ENCODE data around the gene RBMXL3. TPM values are rescaled to one million over a fixed set of nuclear protein-coding genes. Genes with fewer than 3 reads are reported as not detected.
A peak's percentile ranks its signal among the peaks of the same experiment; 100 is the strongest.

RBMXL3 gene
- total RNA-seq: 10 to 100 TPM in 1 of 8 experiments, 1 to 10 TPM in 1, under 1 TPM in 5, not detected in 1; 0.08 to 10.6 (median 0.66) TPM

- in situ Hi-C loops (cut with MboI; ENCODE audit: low pct_unique_long_range_greater_than_20kb in 2 of 9, low sequenced_read_pairs in 9 of 9, unreplicated experiment in 9 of 9): no loop called here
- Histone ChIP-seq H3K4me3 (no peak within 1 kb of the TSS), H3K27ac (no peak within 1 kb of the TSS), H3K4me1 (replicated peaks in 1 of 2) (no peaks in the 10 kb centered on the region)
- ATAC-seq (replicated peaks in 6 of 8): no peak
- 93 to 97% methylated on average over 4 to 10 of the region's 16 CpGs; no CpG with 5 or more reads in 8 of the 10 experiments for WGBS, 10 experiments
These were observed at the start of gene RBMXL3 for GRCh38 chrX:115189110-115189509. TSS of gene RBMXL3 (plus strand) at chrX:115189410. CDS start at chrX:115189442, 32 bp downstream.

- no peak overlapping the region for H3K27ac ChIP-seq
- ATAC-seq (replicated peaks in 6 of 8): no peak
- in situ Hi-C loops (cut with MboI; ENCODE audit: low pct_unique_long_range_greater_than_20kb in 2 of 9, low sequenced_read_pairs in 9 of 9, unreplicated experiment in 9 of 9): no loop called here
These were observed 47.2 kb upstream of the RBMXL3 start for GRCh38 chrX:115142057-115142456.

DNA sequence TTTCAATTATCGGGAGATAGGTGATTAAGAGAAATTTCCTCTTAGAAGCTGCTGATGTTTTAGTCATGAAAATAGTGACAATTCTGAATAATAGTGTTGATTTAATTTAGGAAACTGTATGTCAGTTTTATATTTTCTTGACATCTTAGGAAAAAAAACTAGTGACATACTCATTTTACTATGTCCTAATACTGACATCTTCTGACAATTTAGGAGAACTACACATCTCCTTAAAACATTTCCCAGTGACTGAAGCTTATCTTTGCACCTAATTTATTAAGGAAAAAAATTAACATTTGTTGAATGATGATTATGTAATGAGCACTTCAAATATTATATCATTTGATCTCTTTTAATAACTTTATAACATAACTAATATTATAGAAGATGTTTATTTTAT, 42.0 kb upstream of the RBMXL3 start:
- in situ Hi-C loops (cut with MboI; ENCODE audit: low pct_unique_long_range_greater_than_20kb in 2 of 9, low sequenced_read_pairs in 9 of 9, unreplicated experiment in 9 of 9): no loop called here
- no peak for ATAC-seq (replicated peaks in 6 of 8)
- Histone ChIP-seq H3K4me3 (no peak overlapping the region), H3K4me1 (replicated peaks in 1 of 2) (no peaks in the 10 kb centered on the region), H3K27ac (no peak overlapping the region)
- 43 to 100% (median 67%) methylated on average over 1 of the region's 1 CpG; no CpG with 5 or more reads in 7 of the 10 experiments for WGBS, 10 experiments

More at GRCh38 chrX:115142057-115142456, 47.2 kb upstream of the RBMXL3 start:
- H3K4me1 ChIP-seq (replicated peaks in 1 of 2): no peaks in the 10 kb centered on the region
- H3K4me3 ChIP-seq: no peak overlapping the region

GRCh38 chrX:115173181-115173580, 16.0 kb upstream of the RBMXL3 start:
- in situ Hi-C loops (cut with MboI; ENCODE audit: low pct_unique_long_range_greater_than_20kb in 2 of 9, low sequenced_read_pairs in 9 of 9, unreplicated experiment in 9 of 9): no loop called here
- no peak for ATAC-seq (replicated peaks in 6 of 8)
- no peak overlapping the region for H3K27ac ChIP-seq
- H3K4me1 ChIP-seq (replicated peaks in 1 of 2): no peaks in the 10 kb centered on the region
- 20 to 80% (median 58%) methylated on average over 1 to 5 of the region's 9 CpGs; no CpG with 5 or more reads in 6 of the 10 experiments for WGBS, 10 experiments
- no peak overlapping the region for H3K4me3 ChIP-seq

GRCh38 chrX:115174548-115174947, 14.7 kb upstream of the RBMXL3 start:
- no peak for ATAC-seq (replicated peaks in 6 of 8)
- no peak overlapping the region for H3K4me3 ChIP-seq
- no peak overlapping the region for H3K27ac ChIP-seq
- WGBS, 10 experiments: 14 to 89% (median 80%) methylated on average over 1 to 2 of the region's 3 CpGs; no CpG with 5 or more reads in 7 of the 10 experiments
- no peaks in the 10 kb centered on the region for H3K4me1 ChIP-seq (replicated peaks in 1 of 2)
- in situ Hi-C loops (cut with MboI; ENCODE audit: low pct_unique_long_range_greater_than_20kb in 2 of 9, low sequenced_read_pairs in 9 of 9, unreplicated experiment in 9 of 9): no loop called here

- in situ Hi-C loops (cut with MboI; ENCODE audit: low pct_unique_long_range_greater_than_20kb in 2 of 9, low sequenced_read_pairs in 9 of 9, unreplicated experiment in 9 of 9): no loop called here
- ATAC-seq (replicated peaks in 6 of 8): peak in 1 of 8 experiments; percentile 69
- no peaks in the 10 kb centered on the region for H3K4me1 ChIP-seq (replicated peaks in 1 of 2)
- WGBS, 10 experiments: 0 to 100% (median 100%) methylated on average over 1 to 4 of the region's 4 CpGs; no CpG with 5 or more reads in 3 of the 10 experiments
- H3K4me3 ChIP-seq: no peak overlapping the region
- H3K27ac ChIP-seq: no peak overlapping the region
These were observed 11.3 kb upstream of the RBMXL3 start for GRCh38 chrX:115177932-115178331.

DNA sequence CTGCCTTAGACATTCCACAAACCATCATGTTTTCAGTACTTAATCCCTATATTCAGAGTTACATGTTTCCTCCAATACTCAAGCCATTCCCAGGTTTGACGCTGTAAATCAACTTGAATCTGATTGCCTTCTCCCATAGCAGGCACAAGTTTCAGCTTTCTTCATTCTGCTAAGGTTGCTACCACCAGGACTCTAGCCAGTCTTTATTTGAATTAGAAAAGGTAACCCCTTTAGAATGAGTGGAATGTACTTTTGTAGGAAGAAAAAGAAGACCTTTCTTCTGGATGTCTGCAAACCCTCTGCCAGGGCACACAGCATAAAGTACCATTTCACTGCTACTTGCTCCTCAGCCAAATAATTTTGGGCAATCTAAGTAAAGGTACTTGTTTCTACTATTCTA, 10.7 kb upstream of the RBMXL3 start:
- no peak for ATAC-seq (replicated peaks in 6 of 8)
- in situ Hi-C loops (cut with MboI; ENCODE audit: low pct_unique_long_range_greater_than_20kb in 2 of 9, low sequenced_read_pairs in 9 of 9, unreplicated experiment in 9 of 9): no loop called here
- Histone ChIP-seq H3K27ac (no peak overlapping the region), H3K4me3 (no peak overlapping the region), H3K4me1 (replicated peaks in 1 of 2) (no peaks in the 10 kb centered on the region)
- WGBS, 10 experiments: 78 to 100% (median 92%) methylated on average over 1 of the region's 1 CpG; no CpG with 5 or more reads in 6 of the 10 experiments

DNA sequence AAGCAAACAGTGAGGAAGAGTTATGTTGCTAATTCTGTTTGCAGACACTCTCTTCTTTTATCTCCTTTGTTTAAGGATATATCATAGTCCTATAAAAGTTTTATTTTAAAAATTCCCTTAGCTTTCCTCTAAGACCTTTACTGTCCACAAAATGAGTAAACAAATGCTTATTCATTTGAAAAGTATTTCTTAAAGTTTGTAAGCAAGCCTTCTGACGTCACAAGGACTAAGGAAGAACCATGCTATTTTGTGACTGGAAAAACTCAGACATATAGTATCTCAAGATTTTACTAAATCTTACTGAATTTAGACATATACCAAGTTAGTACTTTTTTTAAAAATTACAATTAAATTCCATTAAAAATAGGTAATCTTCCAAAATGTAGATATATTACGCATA, 5.2 kb upstream of the RBMXL3 start:
- H3K27ac ChIP-seq: no peak overlapping the region
- H3K4me3 ChIP-seq: no peak overlapping the region
- H3K4me1 ChIP-seq (replicated peaks in 1 of 2): no peaks in the 10 kb centered on the region
- no peak for ATAC-seq (replicated peaks in 6 of 8)
- in situ Hi-C loops (cut with MboI; ENCODE audit: low pct_unique_long_range_greater_than_20kb in 2 of 9, low sequenced_read_pairs in 9 of 9, unreplicated experiment in 9 of 9): no loop called here
- WGBS, 10 experiments: 100% methylated on average over 1 to 2 of the region's 2 CpGs; no CpG with 5 or more reads in 5 of the 10 experiments

DNA sequence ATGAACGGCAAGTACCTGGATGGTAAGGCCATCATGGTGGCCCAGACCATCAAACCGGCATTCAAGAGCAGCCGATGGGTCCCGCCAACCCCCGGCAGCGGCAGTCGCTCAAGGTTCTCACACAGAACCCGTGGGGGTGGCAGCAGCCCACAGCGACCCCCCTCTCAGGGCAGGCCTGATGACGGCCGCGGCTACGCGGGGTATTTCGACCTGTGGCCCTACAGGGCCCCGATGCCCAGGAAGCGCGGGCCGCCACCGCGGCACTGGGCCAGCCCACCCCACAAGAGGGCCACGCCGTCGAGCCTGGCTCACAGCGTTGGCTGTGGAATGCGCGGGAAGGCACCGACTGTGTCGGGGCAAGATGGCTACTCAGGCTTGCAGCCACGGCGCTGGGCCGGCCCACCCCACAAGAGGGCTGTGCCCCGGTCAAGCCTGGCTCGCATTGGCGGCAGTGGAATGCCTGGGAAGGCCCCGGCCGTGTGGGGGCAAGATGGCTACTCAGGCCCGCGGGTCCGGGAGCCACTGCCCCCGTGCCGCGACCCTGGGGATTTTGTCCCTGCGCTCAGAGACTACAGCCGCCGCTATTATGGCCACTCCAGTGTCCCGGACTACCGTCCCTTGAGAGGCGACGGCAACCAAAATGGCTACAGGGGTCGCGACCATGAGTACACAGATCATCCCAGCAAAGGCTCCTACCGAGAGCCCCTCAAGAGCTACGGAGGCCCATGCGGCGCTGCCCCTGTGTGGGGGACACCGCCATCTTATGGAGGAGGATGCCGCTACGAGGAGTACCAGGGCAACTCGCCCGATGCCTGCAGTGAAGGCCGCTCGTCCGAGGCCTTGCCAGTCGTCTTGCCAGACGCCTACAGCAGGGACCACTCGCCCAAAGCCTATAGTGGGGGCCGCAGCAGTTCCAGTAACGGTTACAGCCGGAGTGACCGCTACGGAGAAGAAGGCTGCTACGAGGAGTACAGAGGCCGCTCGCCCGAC, 731 bp downstream of the RBMXL3 start:
- no peak for ATAC-seq (replicated peaks in 6 of 8)
- Histone ChIP-seq H3K4me3 (no peak overlapping the region), H3K4me1 (replicated peaks in 1 of 2) (no peaks in the 10 kb centered on the region), H3K27ac (no peak overlapping the region)
- in situ Hi-C loops (cut with MboI; ENCODE audit: low pct_unique_long_range_greater_than_20kb in 2 of 9, low sequenced_read_pairs in 9 of 9, unreplicated experiment in 9 of 9): no loop called here
- 100% methylated on average over 1 of the region's 76 CpGs; no CpG with 5 or more reads in 8 of the 10 experiments for WGBS, 10 experiments

DNA sequence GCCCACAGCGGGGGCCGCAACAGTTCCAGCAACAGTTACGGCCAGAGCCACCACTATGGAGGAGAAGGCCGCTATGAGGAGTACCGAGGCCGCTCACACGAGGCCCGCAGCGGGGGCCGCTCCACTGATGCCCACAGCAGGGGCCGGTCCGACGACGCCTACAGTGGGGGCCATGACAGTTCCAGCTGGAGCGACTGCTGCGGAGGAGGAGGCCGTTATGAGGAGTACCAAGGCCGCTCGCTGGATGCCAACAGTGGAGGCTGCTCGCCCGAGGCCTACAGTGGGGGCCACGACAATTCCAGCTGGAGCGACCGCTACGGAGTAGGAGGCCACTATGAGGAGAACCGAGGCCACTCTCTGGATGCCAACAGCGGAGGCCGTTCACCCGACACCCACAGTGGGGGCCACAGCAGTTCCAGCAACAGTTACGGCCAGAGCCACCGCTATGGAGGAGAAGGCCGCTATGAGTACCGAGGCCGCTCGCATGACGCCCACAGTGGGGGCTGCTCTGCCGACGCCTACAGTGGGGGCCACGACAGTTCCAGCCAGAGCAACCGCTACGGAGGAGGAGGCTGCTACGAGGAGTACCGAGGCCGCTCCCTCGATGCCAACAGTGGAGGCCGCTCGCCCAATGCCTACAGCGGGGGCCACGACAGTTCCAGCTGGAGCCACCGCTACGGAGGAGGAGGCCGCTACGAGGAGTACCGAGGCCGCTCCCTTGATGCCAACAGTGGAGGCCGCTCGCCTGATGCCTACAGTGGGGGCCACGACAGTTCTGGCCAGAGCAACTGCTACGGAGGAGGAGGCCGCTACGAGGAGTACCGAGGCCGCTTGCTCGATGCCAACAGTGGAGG, 1.7 kb downstream of the RBMXL3 start:
- Histone ChIP-seq H3K4me1 (replicated peaks in 1 of 2) (no peaks in the 10 kb centered on the region), H3K27ac (no peak overlapping the region), H3K4me3 (no peak overlapping the region)
- 80 to 94% (median 93%) methylated on average over 1 to 21 of the region's 64 CpGs; no CpG with 5 or more reads in 7 of the 10 experiments for WGBS, 10 experiments
- ATAC-seq (replicated peaks in 6 of 8): no peak
- in situ Hi-C loops (cut with MboI; ENCODE audit: low pct_unique_long_range_greater_than_20kb in 2 of 9, low sequenced_read_pairs in 9 of 9, unreplicated experiment in 9 of 9): no loop called here

- H3K27ac ChIP-seq: no peak overlapping the region
- in situ Hi-C loops (cut with MboI; ENCODE audit: low pct_unique_long_range_greater_than_20kb in 2 of 9, low sequenced_read_pairs in 9 of 9, unreplicated experiment in 9 of 9): no loop called here
- H3K4me3 ChIP-seq: no peak overlapping the region
- no peaks in the 10 kb centered on the region for H3K4me1 ChIP-seq (replicated peaks in 1 of 2)
- ATAC-seq (replicated peaks in 6 of 8): no peak
- WGBS, 10 experiments: 78 to 88% methylated on average over 6 to 11 of the region's 64 CpGs; no CpG with 5 or more reads in 8 of the 10 experiments
These were observed 2.5 kb downstream of the RBMXL3 start for GRCh38 chrX:115191490-115192243.

- in situ Hi-C loops (cut with MboI; ENCODE audit: low pct_unique_long_range_greater_than_20kb in 2 of 9, low sequenced_read_pairs in 9 of 9, unreplicated experiment in 9 of 9): no loop called here
- 100% methylated on average over 1 to 4 of the region's 35 CpGs; no CpG with 5 or more reads in 8 of the 10 experiments for WGBS, 10 experiments
- H3K4me1 ChIP-seq (replicated peaks in 1 of 2): no peaks in the 10 kb centered on the region
- no peak for ATAC-seq (replicated peaks in 6 of 8)
- no peak overlapping the region for H3K4me3 ChIP-seq
- H3K27ac ChIP-seq: no peak overlapping the region
These were observed 3.1 kb downstream of the RBMXL3 start for GRCh38 chrX:115192244-115192700.

Data from motor neuron (in vitro differentiated cells).